GM12865 (cell line): ENCODE measurements around the gene DCAF7.
A peak's percentile ranks its signal among the peaks of the same experiment; 100 is the strongest.

Experiments used
- DNase-seq: peaks from one replicate; pipeline ENCODE4 v3.0.0; 2010; ENCODE audit warnings: low read depth
- H3K4me3 ChIP-seq: 2 replicates; pipeline ENCODE4 v1.5.1; 2011; ENCODE audit warnings: mild to moderate bottlenecking, low read depth, low read length, control low read depth
- TF ChIP-seq, protein P1 (sequence below): IDR thresholded peaks from 2 replicates; pipeline ENCODE4 v1.5.1; 2011; ENCODE audit warnings: low read length, control low read depth, low read depth, inconsistent platforms; ENCODE audit not compliant: insufficient read depth; ENCODE audit errors: missing control alignments

Gene DCAF7

DNA sequence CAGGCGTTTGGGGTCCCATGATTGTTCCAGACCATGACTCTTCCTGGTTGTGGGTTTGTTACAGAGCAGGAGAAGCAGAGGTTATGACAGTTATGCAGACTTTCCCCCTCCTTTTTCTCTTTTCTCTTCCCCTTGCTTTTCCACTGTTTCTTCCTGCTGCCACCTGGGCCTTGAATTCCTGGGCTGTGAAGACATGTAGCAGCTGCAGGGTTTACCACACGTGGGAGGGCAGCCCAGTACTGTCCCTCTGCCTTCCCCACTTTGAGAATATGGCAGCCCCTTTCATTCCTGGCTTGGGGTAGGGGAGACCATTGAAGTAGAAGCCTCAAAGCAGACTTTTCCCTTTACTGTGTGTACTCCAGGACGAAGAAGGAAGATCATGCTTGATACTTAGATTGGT lies 42.5 kb downstream of the DCAF7 start:
- TF ChIP-seq, protein P1, sequence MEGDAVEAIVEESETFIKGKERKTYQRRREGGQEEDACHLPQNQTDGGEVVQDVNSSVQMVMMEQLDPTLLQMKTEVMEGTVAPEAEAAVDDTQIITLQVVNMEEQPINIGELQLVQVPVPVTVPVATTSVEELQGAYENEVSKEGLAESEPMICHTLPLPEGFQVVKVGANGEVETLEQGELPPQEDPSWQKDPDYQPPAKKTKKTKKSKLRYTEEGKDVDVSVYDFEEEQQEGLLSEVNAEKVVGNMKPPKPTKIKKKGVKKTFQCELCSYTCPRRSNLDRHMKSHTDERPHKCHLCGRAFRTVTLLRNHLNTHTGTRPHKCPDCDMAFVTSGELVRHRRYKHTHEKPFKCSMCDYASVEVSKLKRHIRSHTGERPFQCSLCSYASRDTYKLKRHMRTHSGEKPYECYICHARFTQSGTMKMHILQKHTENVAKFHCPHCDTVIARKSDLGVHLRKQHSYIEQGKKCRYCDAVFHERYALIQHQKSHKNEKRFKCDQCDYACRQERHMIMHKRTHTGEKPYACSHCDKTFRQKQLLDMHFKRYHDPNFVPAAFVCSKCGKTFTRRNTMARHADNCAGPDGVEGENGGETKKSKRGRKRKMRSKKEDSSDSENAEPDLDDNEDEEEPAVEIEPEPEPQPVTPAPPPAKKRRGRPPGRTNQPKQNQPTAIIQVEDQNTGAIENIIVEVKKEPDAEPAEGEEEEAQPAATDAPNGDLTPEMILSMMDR: no peak
- no peak overlapping the region for H3K4me3 ChIP-seq
- no peak for DNase-seq

DNA sequence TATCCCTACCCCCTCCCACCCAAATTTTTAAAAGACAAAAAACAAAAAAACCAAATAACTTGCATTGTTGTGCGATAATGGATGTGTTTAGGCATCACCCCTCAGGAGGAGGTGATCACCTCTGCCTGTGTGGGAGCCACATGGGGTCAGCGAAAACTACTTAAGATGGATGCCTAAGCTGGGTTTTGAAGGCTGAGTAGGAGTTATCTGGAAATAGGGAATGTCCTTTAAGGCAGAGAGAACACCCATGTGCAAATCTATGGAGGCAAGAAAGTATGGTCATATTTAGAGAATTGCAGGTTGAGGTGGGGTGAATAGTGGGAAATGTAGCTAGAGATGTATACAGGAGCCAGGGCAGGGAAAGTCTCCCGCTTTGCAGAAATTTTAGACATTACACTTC lies 44.9 kb downstream of the DCAF7 start:
- TF ChIP-seq, protein P1: no peak
- H3K4me3 ChIP-seq: no peak overlapping the region
- no peak for DNase-seq

DNA sequence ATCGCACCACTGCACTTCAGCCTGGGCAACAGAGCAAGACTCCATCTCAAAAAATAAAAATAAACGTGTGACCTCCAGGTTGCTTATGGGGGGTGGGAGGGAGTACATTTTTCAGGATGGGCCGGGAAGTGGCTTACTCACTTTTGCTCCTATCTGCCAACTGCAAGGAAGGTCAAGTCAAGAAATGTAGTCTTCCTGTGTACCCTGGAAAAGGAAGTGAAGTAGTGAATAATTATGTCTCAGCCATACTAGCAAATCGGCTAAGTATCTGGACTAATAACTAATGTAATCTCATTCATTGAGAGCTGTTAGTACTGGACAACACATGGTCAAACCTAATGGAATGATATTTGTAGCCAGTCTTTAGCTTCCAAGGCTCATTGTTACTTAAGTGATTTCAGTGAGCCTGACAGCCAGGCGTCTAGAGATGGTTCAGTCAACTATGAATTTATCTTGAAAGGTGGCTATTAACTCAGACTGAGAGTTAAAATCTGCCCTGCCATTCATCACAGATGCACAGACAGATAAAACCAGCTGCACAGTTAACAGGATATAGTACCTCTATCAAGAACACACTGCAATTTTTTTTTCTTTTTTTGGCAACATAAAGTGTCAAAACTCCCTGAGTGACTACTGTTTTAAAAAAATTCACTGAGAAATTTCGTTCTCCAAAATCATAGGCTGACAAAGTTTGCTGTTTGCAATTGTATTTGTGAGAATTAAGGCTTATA lies 46.7 kb downstream of the DCAF7 start:
- DNase-seq: no peak
- H3K4me3 ChIP-seq: no peak overlapping the region
- TF ChIP-seq, protein P1: no peak

DNA sequence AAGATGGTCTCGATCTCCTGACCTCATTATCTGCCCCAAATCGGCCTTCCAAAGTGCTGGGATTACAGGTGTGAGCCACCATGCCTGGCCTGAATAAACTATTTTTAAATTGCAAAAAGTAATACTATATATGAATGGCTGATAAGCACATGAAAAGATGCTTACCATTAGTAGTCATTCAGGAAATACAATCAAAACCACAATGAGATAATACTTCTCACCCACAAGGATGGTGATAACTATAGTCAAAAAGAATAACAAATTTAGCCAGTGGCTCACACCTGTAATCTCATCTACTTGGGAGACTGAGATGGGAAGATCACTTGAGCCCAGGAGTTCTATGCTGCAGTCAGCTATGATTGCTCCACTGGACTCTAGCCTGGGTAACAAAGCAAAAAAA lies 48.0 kb downstream of the DCAF7 start:
- TF ChIP-seq, protein P1: no peak
- DNase-seq: no peak
- H3K4me3 ChIP-seq: no peak overlapping the region

DNA sequence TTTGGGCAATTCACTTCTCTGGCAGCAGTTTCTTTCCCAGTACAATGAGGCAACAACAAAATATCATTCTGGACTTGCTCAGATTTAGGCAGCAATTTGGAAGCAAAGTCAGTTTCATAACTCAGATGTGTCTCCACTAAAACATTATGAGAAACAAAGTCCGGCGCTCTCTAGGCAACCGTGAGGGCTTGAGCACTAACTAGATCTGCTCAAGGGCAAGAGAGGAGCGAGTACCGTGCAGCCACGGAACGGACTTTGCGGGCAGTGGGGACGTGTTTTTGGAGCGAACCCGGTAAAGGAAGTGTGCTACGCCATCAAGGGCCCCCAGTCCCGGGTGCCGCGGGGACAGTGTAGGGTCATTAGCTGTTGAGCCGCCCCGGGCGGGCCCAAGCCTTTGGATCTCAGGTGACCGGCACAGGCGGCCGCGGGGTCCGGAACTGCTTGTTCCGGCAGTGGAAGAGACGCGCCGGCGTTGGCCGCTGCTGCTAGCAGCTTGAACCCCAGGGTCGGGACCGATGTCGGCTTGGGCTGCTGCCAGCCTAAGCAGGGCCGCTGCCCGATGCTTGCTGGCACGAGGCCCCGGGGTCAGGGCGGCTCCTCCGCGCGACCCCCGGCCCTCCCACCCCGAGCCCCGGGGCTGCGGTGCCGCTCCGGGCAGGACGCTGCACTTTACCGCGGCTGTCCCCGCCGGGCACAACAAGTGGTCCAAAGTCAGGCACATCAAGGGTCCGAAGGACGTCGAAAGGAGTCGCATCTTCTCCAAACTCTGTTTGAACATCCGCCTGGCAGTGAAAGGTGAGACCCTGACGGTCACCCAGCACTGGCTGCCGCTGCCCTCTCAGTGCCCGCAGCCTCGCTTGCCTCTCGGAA lies 50.5 kb downstream of the DCAF7 start, which contains the start of gene TACO1:
Gene TACO1 (plus strand): TSS at position 327 of the 870 bp plus-strand sequence. CDS start 189 bp downstream, at position 516.
- peak; percentile 91 for DNase-seq
- TF ChIP-seq, protein P1: no peak

DNA sequence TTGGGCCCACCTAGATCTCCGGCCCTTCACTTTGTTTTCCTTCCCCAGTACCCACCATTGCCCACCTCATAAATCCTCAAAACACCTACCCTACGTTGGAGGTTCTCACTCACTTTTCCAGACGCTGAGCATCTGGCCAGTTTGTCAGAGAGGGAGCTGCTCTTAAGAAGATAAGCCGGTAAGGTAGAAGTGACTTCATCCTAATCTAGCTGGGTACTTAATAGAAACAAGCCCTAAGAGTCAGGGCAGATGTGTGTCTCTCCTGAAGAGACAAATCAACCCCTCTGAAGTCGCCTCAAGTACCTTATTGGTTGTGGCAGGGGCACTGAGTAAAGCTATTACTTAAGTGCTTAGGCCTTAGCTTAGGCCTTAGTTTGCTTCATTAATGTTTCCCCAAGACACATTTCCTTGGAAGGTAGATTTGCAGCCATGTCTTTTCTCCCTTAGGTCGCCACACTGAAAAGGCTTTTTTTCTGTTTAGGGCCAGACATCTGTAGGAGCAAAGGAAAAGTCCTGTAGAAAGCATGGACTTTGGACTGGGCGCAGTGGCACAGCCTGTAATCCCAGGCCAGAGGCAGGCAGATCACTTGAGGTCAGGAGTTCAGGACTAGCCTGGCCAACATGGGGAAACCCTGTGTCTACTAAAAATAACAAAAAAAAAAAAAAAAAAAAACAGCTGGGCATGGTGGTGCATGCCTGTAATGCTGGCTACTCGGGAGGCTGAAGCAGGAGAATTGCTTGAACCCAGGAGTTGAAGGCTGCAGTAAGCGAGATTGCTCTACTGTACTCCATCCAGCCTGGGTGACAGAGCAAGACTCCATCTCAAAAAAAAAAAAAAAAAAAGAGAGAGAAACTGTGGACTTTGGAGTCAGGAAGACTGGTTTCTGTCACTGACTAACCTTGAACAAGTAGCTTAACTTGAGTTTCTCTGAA lies 51.4 kb downstream of the DCAF7 start:
- TF ChIP-seq, protein P1: no peak
- peak overlapping the region; percentile 64 for H3K4me3 ChIP-seq
- no peak for DNase-seq

More for the DNA sequence above, 50.5 kb downstream of the DCAF7 start, which contains the start of gene TACO1:
- peak within 1 kb of the TSS; percentile 64 for H3K4me3 ChIP-seq
